ENCODE results near the gene FERMT2. TPM values are rescaled to one million over a fixed set of nuclear protein-coding genes. Genes with fewer than 3 reads are reported as not detected.
A peak's percentile ranks its signal among the peaks of the same experiment; 100 is the strongest.

Gene FERMT2
- total and polyA plus RNA-seq, 2 donors from 2014 or later, result 46.2 to 78.2 TPM

GRCh38 chr14:52878469-52878868, 72.4 kb downstream of the FERMT2 start:
- Histone ChIP-seq H3K27me3 (ENCODE audit: control insufficient read depth, insufficient read depth, low read length) (no peaks in the 10 kb centered on the region), H3K4me1 (ENCODE audit: control insufficient read depth in 2 of 3, insufficient read depth in 2 of 3, low read depth in 1 of 3, low read length in 3 of 3) (peaks cover 0 to 3% (median 0%) of the 10 kb centered on the region in 3 donors), H3K36me3 (ENCODE audit: control insufficient read depth in 2 of 3, insufficient read depth in 3 of 3, low read length in 3 of 3) (peaks cover 10 to 22% (median 11%) of the 10 kb centered on the region in 3 donors), H3K4me3 (ENCODE audit: low read length in 3 of 3) (no peak overlapping the region), H3K9ac (ENCODE audit: low read length in 3 of 3) (no peak overlapping the region), H3K27ac (ENCODE audit: low read depth in 2 of 2, low read length in 2 of 2) (no peak overlapping the region), H3K9me3 (ENCODE audit: control insufficient read depth in 2 of 3, insufficient read depth in 1 of 3, low read length in 3 of 3) (no peaks in the 10 kb centered on the region)
- no peak for TF ChIP-seq CTCF (IDR thresholded peaks at IDR 0.05; ENCODE audit: borderline replicate concordance, extremely low read depth, insufficient read depth)
- FAIRE-seq, result no peak
- intact Hi-C loops (cut with DNase I), result no loop called here
- no peak for DNase-seq

GRCh38 chr14:52877628-52878027, 73.2 kb downstream of the FERMT2 start:
- TF ChIP-seq CTCF (IDR thresholded peaks at IDR 0.05; ENCODE audit: borderline replicate concordance, extremely low read depth, insufficient read depth), result no peak
- Histone ChIP-seq H3K36me3 (ENCODE audit: control insufficient read depth in 2 of 3, insufficient read depth in 3 of 3, low read length in 3 of 3) (peaks cover 16 to 29% (median 16%) of the 10 kb centered on the region in 3 donors), H3K4me3 (ENCODE audit: low read length in 3 of 3) (no peak overlapping the region), H3K27me3 (ENCODE audit: control insufficient read depth, insufficient read depth, low read length) (no peaks in the 10 kb centered on the region), H3K9ac (ENCODE audit: low read length in 3 of 3) (no peak overlapping the region), H3K9me3 (ENCODE audit: control insufficient read depth in 2 of 3, insufficient read depth in 1 of 3, low read length in 3 of 3) (no peaks in the 10 kb centered on the region), H3K4me1 (ENCODE audit: control insufficient read depth in 2 of 3, insufficient read depth in 2 of 3, low read depth in 1 of 3, low read length in 3 of 3) (peaks cover 0 to 3% (median 0%) of the 10 kb centered on the region in 3 donors), H3K27ac (ENCODE audit: low read depth in 2 of 2, low read length in 2 of 2) (peak overlapping the region in 1 of 2 donors; percentile 29)
- DNase-seq, result no peak
- peak; percentile 50 for FAIRE-seq
- intact Hi-C loops (cut with DNase I), result no loop called here

- intact Hi-C loops (cut with DNase I), result no loop called here
- Histone ChIP-seq H3K36me3 (ENCODE audit: control insufficient read depth in 2 of 3, insufficient read depth in 3 of 3, low read length in 3 of 3) (peaks cover 16 to 37% (median 20%) of the 10 kb centered on the region in 3 donors), H3K9me3 (ENCODE audit: control insufficient read depth in 2 of 3, insufficient read depth in 1 of 3, low read length in 3 of 3) (no peaks in the 10 kb centered on the region), H3K27me3 (ENCODE audit: control insufficient read depth, insufficient read depth, low read length) (no peaks in the 10 kb centered on the region), H3K4me3 (ENCODE audit: low read length in 3 of 3) (no peak overlapping the region), H3K27ac (ENCODE audit: low read depth in 2 of 2, low read length in 2 of 2) (peak overlapping the region in 1 of 2 donors; percentile 29), H3K9ac (ENCODE audit: low read length in 3 of 3) (no peak overlapping the region), H3K4me1 (ENCODE audit: control insufficient read depth in 2 of 3, insufficient read depth in 2 of 3, low read depth in 1 of 3, low read length in 3 of 3) (peaks cover 0 to 8% (median 0%) of the 10 kb centered on the region in 3 donors)
- no peak for TF ChIP-seq CTCF (IDR thresholded peaks at IDR 0.05; ENCODE audit: borderline replicate concordance, extremely low read depth, insufficient read depth)
- DNase-seq (no peak), FAIRE-seq (no peak)
Observed at GRCh38 chr14:52876806-52877205, 74.0 kb downstream of the FERMT2 start.

- H3K9me3 ChIP-seq (ENCODE audit: control insufficient read depth in 2 of 3, insufficient read depth in 1 of 3, low read length in 3 of 3), result no peaks in the 10 kb centered on the region
- peaks cover 0 to 8% (median 0%) of the 10 kb centered on the region in 3 donors for H3K4me1 ChIP-seq (ENCODE audit: control insufficient read depth in 2 of 3, insufficient read depth in 2 of 3, low read depth in 1 of 3, low read length in 3 of 3)
- FAIRE-seq (no peak), DNase-seq (no peak)
- no peaks in the 10 kb centered on the region for H3K27me3 ChIP-seq (ENCODE audit: control insufficient read depth, insufficient read depth, low read length)
- peaks cover 20 to 42% (median 24%) of the 10 kb centered on the region in 3 donors for H3K36me3 ChIP-seq (ENCODE audit: control insufficient read depth in 2 of 3, insufficient read depth in 3 of 3, low read length in 3 of 3)
- TF ChIP-seq CTCF (IDR thresholded peaks at IDR 0.05; ENCODE audit: borderline replicate concordance, extremely low read depth, insufficient read depth), result no peak
- intact Hi-C loops (cut with DNase I), result no loop called here
- H3K4me3 ChIP-seq (ENCODE audit: low read length in 3 of 3), result no peak overlapping the region
- no peak overlapping the region for H3K9ac ChIP-seq (ENCODE audit: low read length in 3 of 3)
- H3K27ac ChIP-seq (ENCODE audit: low read depth in 2 of 2, low read length in 2 of 2), result no peak overlapping the region
Observed at GRCh38 chr14:52876311-52876710, 74.5 kb downstream of the FERMT2 start.

All from kidney (tissue), 14 donors.